ENCODE measurements around the gene KRT4.

KRT4 gene

GRCh38 chr12:52806821-52807543 is 6.9 kb downstream of the KRT4 start:
- no CpG with 5 or more reads among the region's 11 CpGs for WGBS (ENCODE audit: insufficient coverage, insufficient read length)
- no peaks in the 10 kb centered on the region for H3K27me3 ChIP-seq (ENCODE audit: control insufficient read depth, insufficient read depth, low read length)
- H3K27ac ChIP-seq (ENCODE audit: low read length) = no peak overlapping the region
- H3K4me3 ChIP-seq (ENCODE audit: low read length) = no peak overlapping the region
- no peaks in the 10 kb centered on the region for H3K9me3 ChIP-seq (ENCODE audit: control insufficient read depth, insufficient read depth, low read length)
- H3K36me3 ChIP-seq (ENCODE audit: control insufficient read depth, insufficient read depth, low read length) = no peaks in the 10 kb centered on the region
- no peaks in the 10 kb centered on the region; the same call in 1 of the 2 replicates for H3K4me1 ChIP-seq (ENCODE audit: control insufficient read depth, insufficient read depth, low read length)
- no peak for DNase-seq (ENCODE audit: low read depth, low spot score)

GRCh38 chr12:52806169-52806811 is 7.6 kb downstream of the KRT4 start:
- WGBS (ENCODE audit: insufficient coverage, insufficient read length) = no CpG with 5 or more reads among the region's 3 CpGs
- Histone ChIP-seq H3K27me3 (ENCODE audit: control insufficient read depth, insufficient read depth, low read length) (no peaks in the 10 kb centered on the region), H3K9me3 (ENCODE audit: control insufficient read depth, insufficient read depth, low read length) (no peaks in the 10 kb centered on the region), H3K4me3 (ENCODE audit: low read length) (no peak overlapping the region), H3K4me1 (ENCODE audit: control insufficient read depth, insufficient read depth, low read length) (no peaks in the 10 kb centered on the region; the same call in 1 of the 2 replicates), H3K27ac (ENCODE audit: low read length) (no peak overlapping the region), H3K36me3 (ENCODE audit: control insufficient read depth, insufficient read depth, low read length) (no peaks in the 10 kb centered on the region)
- DNase-seq (ENCODE audit: low read depth, low spot score) = no peak

- no peaks in the 10 kb centered on the region for H3K36me3 ChIP-seq (ENCODE audit: control insufficient read depth, insufficient read depth, low read length)
- H3K9me3 ChIP-seq (ENCODE audit: control insufficient read depth, insufficient read depth, low read length) = no peaks in the 10 kb centered on the region
- no CpG with 5 or more reads among the region's 3 CpGs for WGBS (ENCODE audit: insufficient coverage, insufficient read length)
- no peaks in the 10 kb centered on the region; the same call in 1 of the 2 replicates for H3K4me1 ChIP-seq (ENCODE audit: control insufficient read depth, insufficient read depth, low read length)
- H3K4me3 ChIP-seq (ENCODE audit: low read length) = no peak overlapping the region
- H3K27ac ChIP-seq (ENCODE audit: low read length) = no peak overlapping the region
- H3K27me3 ChIP-seq (ENCODE audit: control insufficient read depth, insufficient read depth, low read length) = no peaks in the 10 kb centered on the region
- DNase-seq (ENCODE audit: low read depth, low spot score) = no peak
Measured at GRCh38 chr12:52805739-52806138, 8.2 kb downstream of the KRT4 start.

GRCh38 chr12:52805000-52805399 is 8.9 kb downstream of the KRT4 start:
- Histone ChIP-seq H3K4me1 (ENCODE audit: control insufficient read depth, insufficient read depth, low read length) (no peaks in the 10 kb centered on the region; the same call in 1 of the 2 replicates), H3K9me3 (ENCODE audit: control insufficient read depth, insufficient read depth, low read length) (no peaks in the 10 kb centered on the region), H3K27me3 (ENCODE audit: control insufficient read depth, insufficient read depth, low read length) (no peaks in the 10 kb centered on the region), H3K4me3 (ENCODE audit: low read length) (no peak overlapping the region), H3K36me3 (ENCODE audit: control insufficient read depth, insufficient read depth, low read length) (no peaks in the 10 kb centered on the region), H3K27ac (ENCODE audit: low read length) (no peak overlapping the region)
- WGBS (ENCODE audit: insufficient coverage, insufficient read length) = no CpG with 5 or more reads among the region's 1 CpG
- peak; percentile 31 for DNase-seq (ENCODE audit: low read depth, low spot score)

GRCh38 chr12:52802442-52802841 is 11.5 kb downstream of the KRT4 start:
- no peaks in the 10 kb centered on the region for H3K9me3 ChIP-seq (ENCODE audit: control insufficient read depth, insufficient read depth, low read length)
- WGBS (ENCODE audit: insufficient coverage, insufficient read length) = no CpG with 5 or more reads among the region's 6 CpGs

GRCh38 chr12:52801773-52802172 is 12.1 kb downstream of the KRT4 start:
- Histone ChIP-seq H3K4me1 (ENCODE audit: control insufficient read depth, insufficient read depth, low read length) (peaks cover 2% of the 10 kb centered on the region), H3K27me3 (ENCODE audit: control insufficient read depth, insufficient read depth, low read length) (no peaks in the 10 kb centered on the region)
- WGBS (ENCODE audit: insufficient coverage, insufficient read length) = no CpG with 5 or more reads among the region's 3 CpGs

More at GRCh38 chr12:52802442-52802841, 11.5 kb downstream of the KRT4 start:
- DNase-seq (ENCODE audit: low read depth, low spot score) = no peak
- H3K27me3 ChIP-seq (ENCODE audit: control insufficient read depth, insufficient read depth, low read length) = no peaks in the 10 kb centered on the region
- H3K36me3 ChIP-seq (ENCODE audit: control insufficient read depth, insufficient read depth, low read length) = no peaks in the 10 kb centered on the region
- no peak overlapping the region for H3K27ac ChIP-seq (ENCODE audit: low read length)
- H3K4me3 ChIP-seq (ENCODE audit: low read length) = no peak overlapping the region
- peaks cover 2% of the 10 kb centered on the region for H3K4me1 ChIP-seq (ENCODE audit: control insufficient read depth, insufficient read depth, low read length)

GRCh38 chr12:52800259-52800917 is 13.5 kb downstream of the KRT4 start:
- DNase-seq (ENCODE audit: low read depth, low spot score) = no peak
- peaks cover 2% of the 10 kb centered on the region for H3K4me1 ChIP-seq (ENCODE audit: control insufficient read depth, insufficient read depth, low read length)
- H3K4me3 ChIP-seq (ENCODE audit: low read length) = no peak overlapping the region
- no peaks in the 10 kb centered on the region for H3K9me3 ChIP-seq (ENCODE audit: control insufficient read depth, insufficient read depth, low read length)
- no CpG with 5 or more reads among the region's 1 CpG for whole genome bisulfite sequencing (ENCODE audit: insufficient coverage, insufficient read length)
- no peaks in the 10 kb centered on the region for H3K36me3 ChIP-seq (ENCODE audit: control insufficient read depth, insufficient read depth, low read length)
- no peak overlapping the region for H3K27ac ChIP-seq (ENCODE audit: low read length)
- no peaks in the 10 kb centered on the region for H3K27me3 ChIP-seq (ENCODE audit: control insufficient read depth, insufficient read depth, low read length)

More at GRCh38 chr12:52801773-52802172, 12.1 kb downstream of the KRT4 start:
- H3K36me3 ChIP-seq (ENCODE audit: control insufficient read depth, insufficient read depth, low read length) = no peaks in the 10 kb centered on the region
- H3K4me3 ChIP-seq (ENCODE audit: low read length) = no peak overlapping the region
- H3K27ac ChIP-seq (ENCODE audit: low read length) = no peak overlapping the region
- DNase-seq (ENCODE audit: low read depth, low spot score) = no peak
- no peaks in the 10 kb centered on the region for H3K9me3 ChIP-seq (ENCODE audit: control insufficient read depth, insufficient read depth, low read length)

- H3K4me3 ChIP-seq (ENCODE audit: low read length) = no peak overlapping the region
- no peaks in the 10 kb centered on the region for H3K36me3 ChIP-seq (ENCODE audit: control insufficient read depth, insufficient read depth, low read length)
- no peaks in the 10 kb centered on the region for H3K9me3 ChIP-seq (ENCODE audit: control insufficient read depth, insufficient read depth, low read length)
- no CpG with 5 or more reads among the region's 5 CpGs for WGBS (ENCODE audit: insufficient coverage, insufficient read length)
- H3K27me3 ChIP-seq (ENCODE audit: control insufficient read depth, insufficient read depth, low read length) = no peaks in the 10 kb centered on the region
- H3K27ac ChIP-seq (ENCODE audit: low read length) = no peak overlapping the region
- H3K4me1 ChIP-seq (ENCODE audit: control insufficient read depth, insufficient read depth, low read length) = peaks cover 2% of the 10 kb centered on the region
- DNase-seq (ENCODE audit: low read depth, low spot score) = no peak
Measured at GRCh38 chr12:52799505-52800211, 14.3 kb downstream of the KRT4 start.

GRCh38 chr12:52798671-52799504 is 15.0 kb downstream of the KRT4 start:
- Histone ChIP-seq H3K27ac (ENCODE audit: low read length) (no peak overlapping the region), H3K4me1 (ENCODE audit: control insufficient read depth, insufficient read depth, low read length) (peaks cover 2% of the 10 kb centered on the region), H3K9me3 (ENCODE audit: control insufficient read depth, insufficient read depth, low read length) (no peaks in the 10 kb centered on the region), H3K27me3 (ENCODE audit: control insufficient read depth, insufficient read depth, low read length) (no peaks in the 10 kb centered on the region), H3K36me3 (ENCODE audit: control insufficient read depth, insufficient read depth, low read length) (no peaks in the 10 kb centered on the region), H3K4me3 (ENCODE audit: low read length) (no peak overlapping the region)
- DNase-seq (ENCODE audit: low read depth, low spot score) = no peak
- WGBS (ENCODE audit: insufficient coverage, insufficient read length) = no CpG with 5 or more reads among the region's 7 CpGs

Measured in iPS DF 6.9 (cell line).